ENCODE data around the gene LRRC10.

LRRC10 gene

DNA sequence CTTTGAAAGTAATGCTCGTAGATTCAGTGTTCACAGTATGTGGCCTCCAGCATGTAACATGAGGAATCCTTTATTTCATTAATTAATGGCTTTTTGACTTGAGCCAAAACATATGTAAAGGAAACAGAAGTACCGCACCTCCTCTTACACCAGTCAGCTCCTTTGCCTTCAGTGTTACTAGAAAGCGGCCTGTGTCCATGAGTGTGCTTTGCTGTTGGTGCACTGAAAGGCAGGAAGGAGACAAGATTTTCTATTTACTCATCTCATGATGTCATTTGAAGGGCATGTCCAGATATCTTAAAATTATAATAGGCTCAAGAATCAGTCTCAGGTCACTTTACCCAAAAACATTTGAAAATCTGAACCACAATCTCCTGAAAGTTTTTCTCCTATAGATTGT, 35.4 kb downstream of the LRRC10 start:
- Histone ChIP-seq H3K4me3 (ENCODE audit: low read depth in 1 of 2, low read length in 2 of 2) (no peak overlapping the region), H3K36me3 (ENCODE audit: control insufficient read depth in 1 of 2, insufficient read depth in 2 of 2, low read length in 2 of 2) (peaks cover 24 to 34% of the 10 kb centered on the region in 2 donors), H3K27ac (ENCODE audit: low read depth, low read length) (no peak overlapping the region), H3K4me1 (ENCODE audit: control insufficient read depth in 1 of 2, insufficient read depth in 2 of 2, low read length in 2 of 2) (no peaks in the 10 kb centered on the region), H3K9ac (ENCODE audit: low read depth in 1 of 2, low read length in 2 of 2) (no peak overlapping the region), H3K27me3 (ENCODE audit: control insufficient read depth in 1 of 2, insufficient read depth in 2 of 2, low read length in 2 of 2) (no peaks in the 10 kb centered on the region), H3K9me3 (ENCODE audit: control insufficient read depth in 1 of 2, low read length in 2 of 2) (no peaks in the 10 kb centered on the region)

DNA sequence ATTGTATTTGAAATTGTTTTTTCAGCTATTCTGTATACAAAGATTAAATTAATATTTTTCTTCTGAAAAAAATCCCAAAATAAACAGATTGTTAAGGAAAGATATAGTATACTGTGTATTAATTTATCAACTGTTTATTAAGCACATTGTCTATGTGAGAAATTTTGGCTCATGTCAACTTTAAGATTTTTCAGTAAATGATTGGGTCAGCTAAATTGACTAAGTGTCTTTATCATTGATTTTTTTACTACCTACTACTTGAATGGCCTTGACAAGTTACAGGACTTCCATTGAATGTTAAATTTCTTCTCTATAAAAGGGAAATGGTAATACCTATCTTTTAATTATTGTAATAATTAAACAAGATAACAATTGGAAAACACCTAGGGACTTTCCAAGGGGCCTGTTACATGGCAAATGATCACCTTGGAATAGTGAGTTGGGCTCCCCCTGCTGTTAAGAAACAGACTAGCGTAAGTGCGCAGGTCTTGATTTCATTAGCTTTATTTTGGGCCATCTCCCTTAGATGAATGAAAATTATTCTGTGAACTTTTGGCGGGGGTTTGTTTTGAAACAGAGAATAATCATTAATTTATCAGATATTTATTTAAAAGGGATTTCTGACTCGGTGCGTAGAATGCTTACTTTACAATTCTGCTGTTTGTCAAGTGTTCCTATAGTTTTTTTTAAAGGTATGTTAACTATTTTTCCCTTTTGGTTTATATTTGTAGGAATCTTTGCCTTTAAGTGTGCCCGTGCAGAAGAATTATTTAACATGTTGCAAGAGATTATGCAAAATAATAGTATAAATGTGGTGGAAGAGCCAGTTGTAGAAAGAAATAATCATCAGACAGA, 39.9 kb downstream of the LRRC10 start:
- H3K4me3 ChIP-seq (ENCODE audit: low read depth in 1 of 2, low read length in 2 of 2): no peak overlapping the region
- no peak overlapping the region for H3K9ac ChIP-seq (ENCODE audit: low read depth in 1 of 2, low read length in 2 of 2)
- peaks cover 29 to 42% of the 10 kb centered on the region in 2 donors for H3K36me3 ChIP-seq (ENCODE audit: control insufficient read depth in 1 of 2, insufficient read depth in 2 of 2, low read length in 2 of 2)
- H3K4me1 ChIP-seq (ENCODE audit: control insufficient read depth in 1 of 2, insufficient read depth in 2 of 2, low read length in 2 of 2): no peaks in the 10 kb centered on the region
- H3K27me3 ChIP-seq (ENCODE audit: control insufficient read depth in 1 of 2, insufficient read depth in 2 of 2, low read length in 2 of 2): no peaks in the 10 kb centered on the region
- no peaks in the 10 kb centered on the region for H3K9me3 ChIP-seq (ENCODE audit: control insufficient read depth in 1 of 2, low read length in 2 of 2)
- H3K27ac ChIP-seq (ENCODE audit: low read depth, low read length): no peak overlapping the region

- H3K36me3 ChIP-seq (ENCODE audit: control insufficient read depth in 1 of 2, insufficient read depth in 2 of 2, low read length in 2 of 2): peaks cover 24 to 39% of the 10 kb centered on the region in 2 donors
- no peaks in the 10 kb centered on the region for H3K9me3 ChIP-seq (ENCODE audit: control insufficient read depth in 1 of 2, low read length in 2 of 2)
- H3K27me3 ChIP-seq (ENCODE audit: control insufficient read depth in 1 of 2, insufficient read depth in 2 of 2, low read length in 2 of 2): no peaks in the 10 kb centered on the region
- H3K9ac ChIP-seq (ENCODE audit: low read depth in 1 of 2, low read length in 2 of 2): no peak overlapping the region
- H3K4me3 ChIP-seq (ENCODE audit: low read depth in 1 of 2, low read length in 2 of 2): no peak overlapping the region
- no peak overlapping the region for H3K27ac ChIP-seq (ENCODE audit: low read depth, low read length)
- H3K4me1 ChIP-seq (ENCODE audit: control insufficient read depth in 1 of 2, insufficient read depth in 2 of 2, low read length in 2 of 2): no peaks in the 10 kb centered on the region
These were observed 40.6 kb downstream of the LRRC10 start for GRCh38 chr12:69570000-69570516.

DNA sequence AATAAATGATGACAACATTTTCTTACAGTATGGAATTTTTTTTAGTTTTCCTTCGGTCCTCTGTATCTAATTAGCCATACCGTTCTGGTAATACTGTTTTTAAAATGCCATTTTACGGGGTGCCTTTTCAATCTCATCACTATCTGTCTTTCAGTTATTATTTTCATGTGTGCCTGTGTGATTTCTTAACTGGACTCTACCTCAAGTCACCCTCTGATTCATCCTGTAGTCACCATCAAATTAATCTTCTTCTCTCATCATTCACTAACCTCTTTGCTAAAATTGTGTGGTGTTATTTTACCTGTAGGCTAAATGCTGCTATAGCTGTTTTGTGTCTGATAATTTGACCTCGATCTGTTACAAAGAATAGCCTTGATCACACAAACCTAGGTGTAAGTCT, 41.5 kb downstream of the LRRC10 start:
- no peak overlapping the region for H3K9ac ChIP-seq (ENCODE audit: low read depth in 1 of 2, low read length in 2 of 2)
- H3K4me3 ChIP-seq (ENCODE audit: low read depth in 1 of 2, low read length in 2 of 2): no peak overlapping the region
- H3K9me3 ChIP-seq (ENCODE audit: control insufficient read depth in 1 of 2, low read length in 2 of 2): no peaks in the 10 kb centered on the region
- H3K36me3 ChIP-seq (ENCODE audit: control insufficient read depth in 1 of 2, insufficient read depth in 2 of 2, low read length in 2 of 2): peaks cover 19 to 31% of the 10 kb centered on the region in 2 donors
- no peak overlapping the region for H3K27ac ChIP-seq (ENCODE audit: low read depth, low read length)
- no peaks in the 10 kb centered on the region for H3K4me1 ChIP-seq (ENCODE audit: control insufficient read depth in 1 of 2, insufficient read depth in 2 of 2, low read length in 2 of 2)
- H3K27me3 ChIP-seq (ENCODE audit: control insufficient read depth in 1 of 2, insufficient read depth in 2 of 2, low read length in 2 of 2): no peaks in the 10 kb centered on the region

DNA sequence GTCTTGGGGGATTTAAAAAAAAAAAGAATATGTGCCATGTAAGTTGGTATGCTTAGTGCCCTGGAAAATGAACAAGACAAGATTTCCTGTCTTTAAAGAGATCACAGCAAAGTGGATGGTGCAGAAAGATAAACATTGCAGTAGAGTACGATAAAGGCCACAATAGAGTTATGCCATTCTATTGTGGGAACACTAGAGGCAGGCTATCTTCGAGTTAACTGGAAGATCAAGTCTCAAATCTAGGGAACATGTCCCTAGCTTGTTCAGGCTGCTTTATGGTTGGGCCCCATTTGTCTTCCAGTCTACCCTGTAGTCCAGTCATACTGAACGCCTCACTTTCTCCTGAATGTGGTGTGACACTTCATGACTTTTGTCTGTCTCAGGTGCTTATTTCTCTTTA, 44.1 kb downstream of the LRRC10 start:
- peaks cover 13 to 26% of the 10 kb centered on the region in 2 donors for H3K36me3 ChIP-seq (ENCODE audit: control insufficient read depth in 1 of 2, insufficient read depth in 2 of 2, low read length in 2 of 2)
- H3K4me3 ChIP-seq (ENCODE audit: low read depth in 1 of 2, low read length in 2 of 2): no peak overlapping the region
- no peaks in the 10 kb centered on the region for H3K4me1 ChIP-seq (ENCODE audit: control insufficient read depth in 1 of 2, insufficient read depth in 2 of 2, low read length in 2 of 2)

DNA sequence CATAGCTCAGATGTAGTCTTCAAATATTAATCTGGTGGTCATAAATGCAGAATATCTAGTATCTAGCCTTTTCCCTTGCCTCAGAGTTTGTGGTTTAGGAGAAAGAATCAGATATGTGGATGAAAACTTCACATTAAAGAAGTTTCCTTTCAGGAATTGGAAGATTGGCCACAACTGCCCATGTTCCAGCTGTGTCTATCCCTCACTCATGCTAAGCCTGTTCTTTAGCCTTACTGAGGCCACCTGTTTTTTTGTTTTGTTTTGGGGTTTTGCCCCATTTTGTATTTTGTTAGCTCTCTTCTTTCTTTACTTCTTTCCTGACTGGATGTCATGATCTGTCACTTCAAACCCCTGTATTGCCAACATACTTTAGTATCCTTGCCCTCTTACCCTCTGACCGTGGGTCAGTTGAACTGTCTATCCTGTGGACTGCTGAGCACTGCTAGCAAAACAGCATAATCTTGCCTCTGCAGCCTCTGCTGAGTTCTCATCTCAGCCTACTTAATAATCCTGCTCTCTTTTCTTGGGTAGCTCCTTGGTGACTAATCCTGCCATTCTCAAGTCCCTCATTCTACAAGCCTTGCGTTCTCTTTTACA, 47.4 kb downstream of the LRRC10 start:
- Histone ChIP-seq H3K9me3 (ENCODE audit: control insufficient read depth in 1 of 2, low read length in 2 of 2) (no peaks in the 10 kb centered on the region), H3K9ac (ENCODE audit: low read depth in 1 of 2, low read length in 2 of 2) (no peak overlapping the region), H3K36me3 (ENCODE audit: control insufficient read depth in 1 of 2, insufficient read depth in 2 of 2, low read length in 2 of 2) (peaks cover 4 to 19% of the 10 kb centered on the region in 2 donors), H3K27me3 (ENCODE audit: control insufficient read depth in 1 of 2, insufficient read depth in 2 of 2, low read length in 2 of 2) (no peaks in the 10 kb centered on the region), H3K4me1 (ENCODE audit: control insufficient read depth in 1 of 2, insufficient read depth in 2 of 2, low read length in 2 of 2) (no peaks in the 10 kb centered on the region), H3K27ac (ENCODE audit: low read depth, low read length) (no peak overlapping the region), H3K4me3 (ENCODE audit: low read depth in 1 of 2, low read length in 2 of 2) (no peak overlapping the region)

More for the DNA sequence above, 44.1 kb downstream of the LRRC10 start:
- H3K27ac ChIP-seq (ENCODE audit: low read depth, low read length): no peak overlapping the region
- H3K9me3 ChIP-seq (ENCODE audit: control insufficient read depth in 1 of 2, low read length in 2 of 2): no peaks in the 10 kb centered on the region
- H3K27me3 ChIP-seq (ENCODE audit: control insufficient read depth in 1 of 2, insufficient read depth in 2 of 2, low read length in 2 of 2): no peaks in the 10 kb centered on the region
- no peak overlapping the region for H3K9ac ChIP-seq (ENCODE audit: low read depth in 1 of 2, low read length in 2 of 2)

Measured in duodenal mucosa (tissue), 2 donors.